Naive thymus-derived CD8-positive, alpha-beta T cell (primary cell): ENCODE measurements around the gene MRPL1. TPM values are rescaled to one million over a fixed set of nuclear protein-coding genes. Genes with fewer than 3 reads are reported as not detected.
"Not testable (repeated sequence)": the region's sequence is repeated elsewhere in the genome, so short reads cannot be mapped to it uniquely, and the experiment has no call there.

Source experiments
- ATAC-seq, 2 donors: fragments of 150-1000 bp; cut with Tn5 transposase in 1 of 2; sonication (Bioruptor Pico), chemical (Tn5 transposase) in 1 of 2; 1 replicate in 1 of 2; 2 replicates in 1 of 2; pipeline ENCODE4 v1.10.0; 2021; ENCODE audit warnings: mild to moderate bottlenecking in 2 of 2, moderate library complexity in 2 of 2
- POLR2A ChIA-PET: fragments of 350-600 bp; sonication (Branson Sonifier 250); formaldehyde crosslinking; loops from one replicate; lab custom pipeline; 2021; ENCODE audit warnings: antibody characterized with exemption; lab: Charles Lee
- DNase-seq, 10 donors: peaks; one replicate each; pipeline versions ENCODE4 v3.0.0 to v3.0.0-alpha.2; 2020 to 2022
- H3K27ac Mint-ChIP-seq, 10 donors: one replicate each; pipeline ENCODE4 v1.8.0; 2020 to 2022; ENCODE audit warnings: mild to moderate bottlenecking in 10 of 10, mixed read lengths in 10 of 10, moderate library complexity in 4 of 10, inconsistent platforms in 1 of 10
- H3K27me3 Mint-ChIP-seq, 5 donors: one replicate each; pipeline ENCODE4 v1.8.0; 2021 to 2022; ENCODE audit warnings: mixed read lengths in 5 of 5
- H3K36me3 Mint-ChIP-seq, 3 donors: one replicate each; pipeline ENCODE4 v1.8.0; 2020 to 2022; ENCODE audit warnings: mixed read lengths in 3 of 3, mild to moderate bottlenecking in 2 of 3, inconsistent platforms in 1 of 3
- H3K4me1 Mint-ChIP-seq, 4 donors: one replicate each; pipeline ENCODE4 v1.8.0; 2021 to 2022; ENCODE audit warnings: mixed read lengths in 4 of 4
- H3K4me3 Mint-ChIP-seq, 10 donors: one replicate each; pipeline ENCODE4 v1.8.0; 2020 to 2022; ENCODE audit warnings: mild to moderate bottlenecking in 10 of 10, mixed read lengths in 10 of 10, moderate library complexity in 6 of 10, inconsistent platforms in 1 of 10
- H3K9me3 Mint-ChIP-seq, 9 donors: one replicate each; pipeline ENCODE4 v1.8.0; 2020 to 2022; ENCODE audit warnings: mixed read lengths in 9 of 9, mild to moderate bottlenecking in 3 of 9, inconsistent platforms in 1 of 9, moderate library complexity in 1 of 9
- polyA plus RNA-seq, 3 donors: library from polyadenylated mRNA; unstranded; fragments of 300-500 nt; fragmentation: Illumina TruSeq; gene quantifications; one replicate each; pipeline ENCODE4 v1.2.3, GENCODE V29; 2021
- total RNA-seq, 8 experiments: library from RNA in 2 of 8; stranded (reverse) in 2 of 8; gene quantifications; one replicate each; pipeline ENCODE4 v1.2.3 and lab custom pipeline; 2021 to 2026

MRPL1 gene
- total and polyA plus RNA-seq, 5 experiments from 2014 or later = 27.0 to 37.9 (median 35.6) TPM

- DNase-seq (no peak), ATAC-seq (no peak)
- Mint-ChIP-seq H3K36me3 (peaks cover 5 to 60% (median 24%) of the 10 kb centered on the region in 3 donors), H3K27ac (no peak overlapping the region), H3K9me3 (peaks cover 0 to 7% (median 2%) of the 10 kb centered on the region in 9 donors), H3K27me3 (no peaks in the 10 kb centered on the region), H3K4me1 (no peaks in the 10 kb centered on the region), H3K4me3 (no peak overlapping the region)
- POLR2A ChIA-PET = no interaction called here
Observed at GRCh38 chr4:77950203-77950602, 87.6 kb downstream of the MRPL1 start.

GRCh38 chr4:77952457-77952856 is 89.8 kb downstream of the MRPL1 start:
- Mint-ChIP-seq H3K4me1 (no peaks in the 10 kb centered on the region), H3K9me3 (no peaks in the 10 kb centered on the region), H3K27me3 (no peaks in the 10 kb centered on the region), H3K27ac (peak overlapping the region in 1 of 10 donors; percentile 43), H3K36me3 (peaks cover 0 to 53% (median 13%) of the 10 kb centered on the region in 3 donors), H3K4me3 (no peak overlapping the region)
- POLR2A ChIA-PET = no interaction called here
- DNase-seq (no peak), ATAC-seq (no peak)

- Mint-ChIP-seq H3K27me3 (no peaks in the 10 kb centered on the region), H3K9me3 (no peaks in the 10 kb centered on the region), H3K4me1 (no peaks in the 10 kb centered on the region), H3K4me3 (no peak overlapping the region), H3K36me3 (peaks cover 0 to 46% (median 13%) of the 10 kb centered on the region in 3 donors), H3K27ac (peak overlapping the region in 1 of 10 donors; percentile 33)
- no peak for DNase-seq
- POLR2A ChIA-PET = no interaction called here
- no peak for ATAC-seq
Observed at GRCh38 chr4:77954690-77955089, 92.1 kb downstream of the MRPL1 start.

GRCh38 chr4:77956917-77957316 is 94.3 kb downstream of the MRPL1 start:
- no peak for ATAC-seq

GRCh38 chr4:77958897-77959296 is 96.3 kb downstream of the MRPL1 start:
- Mint-ChIP-seq H3K4me3 (no peak overlapping the region), H3K4me1 (peaks cover 2 to 8% (median 6%) of the 10 kb centered on the region in 4 donors), H3K27ac (no peak overlapping the region), H3K36me3 (peaks cover 0 to 13% (median 0%) of the 10 kb centered on the region in 3 donors), H3K27me3 (no peaks in the 10 kb centered on the region), H3K9me3 (no peaks in the 10 kb centered on the region)
- ATAC-seq = no peak
- DNase-seq = no peak
- POLR2A ChIA-PET = no interaction called here

More at GRCh38 chr4:77956917-77957316, 94.3 kb downstream of the MRPL1 start:
- H3K4me1 Mint-ChIP-seq = no peaks in the 10 kb centered on the region
- no peak for DNase-seq
- H3K27ac Mint-ChIP-seq = no peak overlapping the region
- POLR2A ChIA-PET = no interaction called here
- H3K36me3 Mint-ChIP-seq = peaks cover 0 to 29% (median 7%) of the 10 kb centered on the region in 3 donors
- H3K4me3 Mint-ChIP-seq = no peak overlapping the region
- H3K27me3 Mint-ChIP-seq = no peaks in the 10 kb centered on the region
- no peaks in the 10 kb centered on the region for H3K9me3 Mint-ChIP-seq

GRCh38 chr4:77959566-77960338 is 97.1 kb downstream of the MRPL1 start:
- ATAC-seq = no peak

GRCh38 chr4:77960367-77960766 is 97.7 kb downstream of the MRPL1 start:
- Mint-ChIP-seq H3K4me1 (peaks cover 2 to 8% (median 6%) of the 10 kb centered on the region in 4 donors), H3K27me3 (no peaks in the 10 kb centered on the region), H3K36me3 (peaks cover 0 to 3% (median 0%) of the 10 kb centered on the region in 3 donors), H3K27ac (no peak overlapping the region), H3K4me3 (no peak overlapping the region), H3K9me3 (no peaks in the 10 kb centered on the region)
- ATAC-seq (no peak), DNase-seq (no peak)
- POLR2A ChIA-PET = no interaction called here

More at GRCh38 chr4:77959566-77960338, 97.1 kb downstream of the MRPL1 start:
- no peaks in the 10 kb centered on the region for H3K27me3 Mint-ChIP-seq
- peaks cover 2 to 8% (median 6%) of the 10 kb centered on the region in 4 donors for H3K4me1 Mint-ChIP-seq
- peaks cover 0 to 5% (median 0%) of the 10 kb centered on the region in 3 donors for H3K36me3 Mint-ChIP-seq
- H3K27ac Mint-ChIP-seq = no peak overlapping the region
- POLR2A ChIA-PET = no interaction called here
- peak in 4 of 10 donors; percentile 9 to 39 (median 20) for DNase-seq
- no peaks in the 10 kb centered on the region for H3K9me3 Mint-ChIP-seq
- no peak overlapping the region for H3K4me3 Mint-ChIP-seq

GRCh38 chr4:77963004-77963403 is 100.4 kb downstream of the MRPL1 start:
- Mint-ChIP-seq H3K4me1 (peaks cover 2 to 8% (median 6%) of the 10 kb centered on the region in 4 donors), H3K27me3 (peaks cover under 1 to 4% (median 3%) of the 10 kb centered on the region in 5 donors), H3K4me3 (no peak overlapping the region), H3K27ac (peak overlapping the region in 3 of 10 donors; percentile 4 to 38 (median 5)), H3K9me3 (no peaks in the 10 kb centered on the region), H3K36me3 (no peaks in the 10 kb centered on the region)
- DNase-seq (peak in 2 of 10 donors; percentile 7 to 21), ATAC-seq (peak in 1 of 2 donors; percentile 81)
- POLR2A ChIA-PET = no interaction called here

GRCh38 chr4:77973657-77974056 is 111.0 kb downstream of the MRPL1 start:
- H3K4me3 Mint-ChIP-seq, H3K36me3 Mint-ChIP-seq, POLR2A ChIA-PET, H3K4me1 Mint-ChIP-seq, DNase-seq, ATAC-seq, H3K27ac Mint-ChIP-seq: not testable (repeated sequence)
- H3K9me3 Mint-ChIP-seq = peaks cover 0 to 16% (median 4%) of the 10 kb centered on the region in 9 donors
- H3K27me3 Mint-ChIP-seq = peaks cover 4 to 21% (median 12%) of the 10 kb centered on the region in 5 donors

- ATAC-seq, H3K4me1 Mint-ChIP-seq, H3K36me3 Mint-ChIP-seq, H3K9me3 Mint-ChIP-seq, POLR2A ChIA-PET, DNase-seq, H3K27ac Mint-ChIP-seq, H3K4me3 Mint-ChIP-seq: not testable (repeated sequence)
- H3K27me3 Mint-ChIP-seq = peaks cover 2 to 15% (median 12%) of the 10 kb centered on the region in 5 donors
Observed at GRCh38 chr4:77982900-77983540, 120.4 kb downstream of the MRPL1 start.

GRCh38 chr4:77983612-77984311 is 121.1 kb downstream of the MRPL1 start:
- H3K4me1 Mint-ChIP-seq, H3K4me3 Mint-ChIP-seq, H3K36me3 Mint-ChIP-seq, DNase-seq, POLR2A ChIA-PET, ATAC-seq, H3K9me3 Mint-ChIP-seq, H3K27ac Mint-ChIP-seq: not testable (repeated sequence)
- H3K27me3 Mint-ChIP-seq = peaks cover 0 to 19% (median 10%) of the 10 kb centered on the region in 5 donors

- no peak for DNase-seq
- Mint-ChIP-seq H3K27ac (no peak overlapping the region), H3K9me3 (peaks cover 0 to 4% (median 0%) of the 10 kb centered on the region in 9 donors), H3K4me1 (no peaks in the 10 kb centered on the region), H3K4me3 (no peak overlapping the region), H3K27me3 (peaks cover 5 to 19% (median 13%) of the 10 kb centered on the region in 5 donors), H3K36me3 (peaks cover 0 to 3% (median 0%) of the 10 kb centered on the region in 3 donors)
- POLR2A ChIA-PET = no interaction called here
- no peak for ATAC-seq
Observed at GRCh38 chr4:77989968-77990367, 127.3 kb downstream of the MRPL1 start.
